HL-60 (cell line): ENCODE results near the gene FAM222B.

Source experiments
- CTCF ChIP-seq: IDR thresholded peaks from one replicate; pipeline ENCODE4 v1.5.1; 2011; ENCODE audit warnings: low read length, control low read depth, inconsistent platforms; ENCODE audit not compliant: insufficient read depth
- POLR2AphosphoS5 ChIP-seq: IDR thresholded peaks from 2 replicates; pipeline ENCODE4 v1.6.1; 2012; ENCODE audit warnings: low read depth
- REST ChIP-seq: IDR thresholded peaks from 2 replicates; pipeline ENCODE4 v1.6.1; 2012; ENCODE audit warnings: low read depth; ENCODE audit not compliant: insufficient replicate concordance
- SPI1 ChIP-seq: IDR thresholded peaks from 2 replicates; pipeline ENCODE4 v1.6.1; 2012; ENCODE audit warnings: low read depth, mild to moderate bottlenecking, borderline replicate concordance

- TF ChIP-seq REST (no peak), CTCF (no peak), SPI1 (no peak), POLR2AphosphoS5 (no peak)
Observed at GRCh38 chr17:28716740-28717577, 125.6 kb downstream of the FAM222B start.
